SK-MEL-5 (cell line): ENCODE data around the gene SNX21. TPM values are rescaled to one million over a fixed set of nuclear protein-coding genes. Genes with fewer than 3 reads are reported as not detected.

ENCODE experiments used
- DNase-seq: peaks from one replicate; pipeline ENCODE4 v3.0.0-alpha.2; 2016; ENCODE audit warnings: low read depth, low spot score
- in situ Hi-C: cut with HindIII; loops from 2 replicates; pipeline ENCODE4 v1.10.0; 2016; ENCODE audit warnings: low sequenced_read_pairs, high pct_unique_total_duplicates, low pct_unique_long_range_greater_than_20kb
- total RNA-seq: library from RNA; depleted of rRNA; stranded (reverse); fragments of >200 nt; shearing (Covaris generic); gene quantifications from 2 replicates; pipeline ENCODE4 v1.2.3, GENCODE V29; 2014

The SNX21 gene
- total RNA-seq, 1 experiment from 2014 or later: 25.5 TPM

GRCh38 chr20:45841407-45842129 lies 8.0 kb downstream of the SNX21 start:
- in situ Hi-C loops: no loop called here

GRCh38 chr20:45842169-45842812 lies 8.7 kb downstream of the SNX21 start:
- DNase-seq: no peak
- in situ Hi-C loops: no loop called here

More at GRCh38 chr20:45841407-45842129, 8.0 kb downstream of the SNX21 start:
- no peak for DNase-seq

DNA sequence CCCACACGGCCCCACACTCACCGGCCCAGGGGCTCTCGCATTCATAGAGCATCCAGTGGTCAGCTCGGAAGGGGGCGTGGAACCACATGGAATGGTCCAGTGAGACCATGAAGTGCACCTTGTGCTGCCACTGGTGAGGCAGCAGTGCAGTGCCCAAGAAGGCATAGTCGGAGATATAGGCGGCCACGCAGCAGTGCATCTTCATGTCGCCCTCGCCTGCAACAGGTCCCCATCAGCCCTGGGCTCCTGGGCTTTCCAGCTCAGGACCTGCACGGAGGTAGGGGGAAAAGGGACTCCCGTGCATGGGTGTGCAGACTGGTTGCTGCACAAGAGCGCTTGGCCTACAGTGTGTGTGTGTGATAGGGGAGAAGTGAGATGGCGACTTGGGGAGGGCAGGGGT lies 9.9 kb downstream of the SNX21 start:
- in situ Hi-C loops: no loop called here
- DNase-seq: no peak

- in situ Hi-C loops: no loop called here
- no peak for DNase-seq
Observed at GRCh38 chr20:45845452-45845851, 11.9 kb downstream of the SNX21 start.

DNA sequence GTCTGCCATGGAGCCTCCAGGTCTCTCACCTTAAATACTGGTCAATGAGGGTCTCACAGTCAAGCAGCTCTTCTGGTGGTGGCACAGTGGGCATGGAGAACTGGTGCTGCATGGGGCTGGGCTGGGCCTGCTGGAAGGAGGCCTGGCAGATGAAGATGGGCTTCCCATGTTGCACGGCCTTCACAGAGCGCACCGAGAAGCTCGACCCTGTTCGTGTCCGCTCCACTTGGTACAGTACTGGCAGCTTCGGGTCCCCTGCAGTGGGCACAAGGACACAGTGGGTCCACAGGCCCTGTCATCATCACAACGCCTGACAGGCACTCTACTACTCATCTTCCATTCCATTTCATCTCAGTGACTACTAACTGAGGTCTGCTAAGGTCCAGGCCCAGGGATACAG lies 14.8 kb downstream of the SNX21 start:
- in situ Hi-C loops: no loop called here
- DNase-seq: no peak

GRCh38 chr20:45848969-45849582 lies 15.5 kb downstream of the SNX21 start:
- in situ Hi-C loops: no loop called here
- no peak for DNase-seq

DNA sequence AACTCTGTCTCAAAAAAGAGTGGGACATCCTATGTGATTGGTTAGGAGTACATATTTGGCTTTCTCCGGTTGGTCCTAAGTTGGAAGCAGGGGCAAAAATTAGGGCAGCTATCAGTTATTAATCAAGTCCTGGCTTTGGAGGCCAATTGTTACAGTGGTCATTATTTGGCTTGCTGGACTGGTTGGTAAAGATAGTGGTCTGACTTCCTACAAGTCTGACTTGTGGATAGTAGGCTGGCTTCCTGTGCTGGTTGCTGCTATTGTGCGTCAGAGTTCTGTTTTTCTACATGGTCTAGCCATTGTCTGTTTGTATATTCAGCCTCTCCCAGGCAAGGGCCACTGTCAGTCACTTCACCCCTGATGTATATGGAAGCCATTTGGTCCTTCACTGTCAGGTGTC lies 16.6 kb downstream of the SNX21 start:
- in situ Hi-C loops: no loop called here
- DNase-seq: no peak

GRCh38 chr20:45850926-45851325 lies 17.3 kb downstream of the SNX21 start:
- no peak for DNase-seq
- in situ Hi-C loops: no loop called here

DNA sequence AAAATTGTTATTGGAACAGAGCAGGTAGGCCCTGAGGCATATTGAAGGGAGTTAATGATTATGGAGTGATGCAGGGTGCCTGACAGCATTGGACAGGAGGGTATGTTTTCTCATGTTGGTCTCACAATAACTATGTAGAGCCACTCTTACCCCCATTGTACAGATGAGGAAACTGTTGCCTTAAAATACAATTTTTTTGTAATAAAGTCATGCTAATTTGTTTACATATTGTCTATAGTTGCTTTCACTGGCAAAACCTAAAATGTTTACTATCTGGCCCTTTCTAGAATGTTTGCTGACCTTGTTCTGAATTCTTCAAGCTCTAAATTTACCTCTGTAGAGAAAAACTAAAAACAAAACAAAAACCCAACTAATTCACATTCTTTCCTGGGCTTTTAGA lies 17.9 kb downstream of the SNX21 start:
- DNase-seq: no peak
- in situ Hi-C loops: no loop called here

GRCh38 chr20:45852326-45852725 lies 18.7 kb downstream of the SNX21 start:
- in situ Hi-C loops: no loop called here

GRCh38 chr20:45853484-45853883 lies 19.9 kb downstream of the SNX21 start:
- in situ Hi-C loops: no loop called here
- no peak for DNase-seq

More at GRCh38 chr20:45852326-45852725, 18.7 kb downstream of the SNX21 start:
- no peak for DNase-seq

- in situ Hi-C loops: no loop called here
- DNase-seq: peak; percentile 100
Observed at GRCh38 chr20:45857114-45857881, 23.7 kb downstream of the SNX21 start, which contains the start of the genes ACOT8 and ZSWIM3. Gene ACOT8, minus strand, starts transcription at chr20:45857392. Its CDS starts 77 bp downstream, at chr20:45857315. Gene ZSWIM3, plus strand, starts transcription at chr20:45857614. Its CDS starts 212 bp downstream, at chr20:45857826.

- in situ Hi-C loops: no loop called here
- peak; percentile 37 for DNase-seq
Observed at GRCh38 chr20:45857882-45858216, 24.2 kb downstream of the SNX21 start.

GRCh38 chr20:45859916-45860315 lies 26.3 kb downstream of the SNX21 start:
- no peak for DNase-seq
- in situ Hi-C loops: no loop called here

DNA sequence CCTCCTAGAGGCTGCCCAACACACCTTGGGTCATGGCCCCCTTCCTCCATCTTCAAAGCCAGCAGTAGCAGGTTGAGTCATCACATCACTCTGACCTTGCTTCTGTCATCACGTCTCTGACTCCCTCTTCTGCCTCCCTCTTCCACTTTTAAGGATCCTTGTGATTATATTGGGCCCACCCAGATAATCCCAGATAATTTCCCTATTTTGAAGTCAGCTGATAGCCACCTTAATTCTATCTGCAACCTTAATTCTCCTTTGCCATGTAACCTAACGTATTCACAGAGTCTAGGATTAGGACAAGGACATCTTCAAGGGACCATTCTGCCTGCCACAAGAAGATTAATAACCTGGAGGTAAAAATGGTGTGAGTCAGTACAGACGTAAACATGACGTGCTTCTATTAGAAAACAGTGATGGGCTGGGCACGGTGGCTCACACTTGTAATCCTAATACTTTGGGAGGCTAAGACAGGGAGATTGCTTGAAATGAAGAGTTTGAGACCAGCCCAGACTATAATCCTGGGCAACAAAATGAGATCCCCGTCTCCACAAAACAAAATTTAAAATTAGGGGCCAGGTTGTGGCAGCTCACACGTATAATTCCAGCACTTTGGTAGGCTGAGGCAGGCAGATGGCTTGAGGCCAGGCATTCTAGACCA lies 27.1 kb downstream of the SNX21 start:
- in situ Hi-C loops: no loop called here
- no peak for DNase-seq

- in situ Hi-C loops: no loop called here
- no peak for DNase-seq
Observed at GRCh38 chr20:45861221-45862075, 27.8 kb downstream of the SNX21 start.
